PFSK-1 (cell line): ENCODE results near the gene STK35.

Experiments used
- FOXP2 ChIP-seq: optimal IDR thresholded peaks from 2 replicates; pipeline ENCODE3; 2011; ENCODE audit warnings: borderline replicate concordance, control low read depth, inconsistent platforms; ENCODE audit not compliant: insufficient read depth; ENCODE audit errors: extremely low read length, extremely low read depth
- POLR2AphosphoS5 ChIP-seq: IDR thresholded peaks from 2 replicates; pipeline ENCODE4 v1.6.1; 2012; ENCODE audit warnings: low read depth, mild to moderate bottlenecking, control low read depth, low read length, moderate library complexity
- SIN3A ChIP-seq: IDR thresholded peaks from 2 replicates; pipeline ENCODE4 v1.6.1; 2012; ENCODE audit warnings: mild to moderate bottlenecking, low read length, moderate library complexity, borderline replicate concordance; ENCODE audit not compliant: insufficient read depth
- TAF1 ChIP-seq: IDR thresholded peaks from 2 replicates; pipeline ENCODE4 v1.6.1; 2012; ENCODE audit warnings: low read length, control low read depth, borderline replicate concordance; ENCODE audit not compliant: insufficient read depth
- TF ChIP-seq, protein P1 (sequence below), 2 experiments: IDR thresholded peaks; 2 replicates each; pipeline versions ENCODE4 v1.6.1 to v1.8.0; 2011 to 2012; ENCODE audit warnings: low read depth in 2 of 2, low read length in 2 of 2, control low read depth in 1 of 2, inconsistent platforms in 1 of 2, mild to moderate bottlenecking in 1 of 2, moderate library complexity in 1 of 2; ENCODE audit not compliant: insufficient read depth in 1 of 2

The STK35 gene

DNA sequence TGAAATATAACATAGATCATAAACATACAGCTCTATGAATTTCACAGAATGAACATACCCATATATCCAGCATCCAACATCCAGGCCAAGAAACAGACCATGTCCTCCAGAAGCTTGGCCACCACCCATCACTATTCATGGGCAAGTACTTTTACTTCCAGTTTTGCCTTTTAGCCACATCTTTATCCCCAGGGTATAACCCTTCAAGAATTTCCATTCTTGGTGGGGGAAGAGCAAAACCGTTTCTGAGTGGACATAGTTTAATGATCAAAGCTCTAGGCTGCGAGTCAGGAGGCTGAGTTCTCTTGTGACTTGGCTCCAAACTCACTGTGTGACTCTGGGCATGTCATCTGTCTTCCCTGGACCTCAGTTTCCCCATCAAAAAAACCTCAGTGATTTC lies 78.3 kb downstream of the STK35 start:
- TF ChIP-seq, protein P1, sequence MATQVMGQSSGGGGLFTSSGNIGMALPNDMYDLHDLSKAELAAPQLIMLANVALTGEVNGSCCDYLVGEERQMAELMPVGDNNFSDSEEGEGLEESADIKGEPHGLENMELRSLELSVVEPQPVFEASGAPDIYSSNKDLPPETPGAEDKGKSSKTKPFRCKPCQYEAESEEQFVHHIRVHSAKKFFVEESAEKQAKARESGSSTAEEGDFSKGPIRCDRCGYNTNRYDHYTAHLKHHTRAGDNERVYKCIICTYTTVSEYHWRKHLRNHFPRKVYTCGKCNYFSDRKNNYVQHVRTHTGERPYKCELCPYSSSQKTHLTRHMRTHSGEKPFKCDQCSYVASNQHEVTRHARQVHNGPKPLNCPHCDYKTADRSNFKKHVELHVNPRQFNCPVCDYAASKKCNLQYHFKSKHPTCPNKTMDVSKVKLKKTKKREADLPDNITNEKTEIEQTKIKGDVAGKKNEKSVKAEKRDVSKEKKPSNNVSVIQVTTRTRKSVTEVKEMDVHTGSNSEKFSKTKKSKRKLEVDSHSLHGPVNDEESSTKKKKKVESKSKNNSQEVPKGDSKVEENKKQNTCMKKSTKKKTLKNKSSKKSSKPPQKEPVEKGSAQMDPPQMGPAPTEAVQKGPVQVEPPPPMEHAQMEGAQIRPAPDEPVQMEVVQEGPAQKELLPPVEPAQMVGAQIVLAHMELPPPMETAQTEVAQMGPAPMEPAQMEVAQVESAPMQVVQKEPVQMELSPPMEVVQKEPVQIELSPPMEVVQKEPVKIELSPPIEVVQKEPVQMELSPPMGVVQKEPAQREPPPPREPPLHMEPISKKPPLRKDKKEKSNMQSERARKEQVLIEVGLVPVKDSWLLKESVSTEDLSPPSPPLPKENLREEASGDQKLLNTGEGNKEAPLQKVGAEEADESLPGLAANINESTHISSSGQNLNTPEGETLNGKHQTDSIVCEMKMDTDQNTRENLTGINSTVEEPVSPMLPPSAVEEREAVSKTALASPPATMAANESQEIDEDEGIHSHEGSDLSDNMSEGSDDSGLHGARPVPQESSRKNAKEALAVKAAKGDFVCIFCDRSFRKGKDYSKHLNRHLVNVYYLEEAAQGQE (IDR thresholded peaks at IDR 0.05; ENCODE audit: insufficient read depth in 1 of 2, low read depth in 2 of 2, low read length in 2 of 2), result no peak
- no peak for TF ChIP-seq POLR2AphosphoS5

DNA sequence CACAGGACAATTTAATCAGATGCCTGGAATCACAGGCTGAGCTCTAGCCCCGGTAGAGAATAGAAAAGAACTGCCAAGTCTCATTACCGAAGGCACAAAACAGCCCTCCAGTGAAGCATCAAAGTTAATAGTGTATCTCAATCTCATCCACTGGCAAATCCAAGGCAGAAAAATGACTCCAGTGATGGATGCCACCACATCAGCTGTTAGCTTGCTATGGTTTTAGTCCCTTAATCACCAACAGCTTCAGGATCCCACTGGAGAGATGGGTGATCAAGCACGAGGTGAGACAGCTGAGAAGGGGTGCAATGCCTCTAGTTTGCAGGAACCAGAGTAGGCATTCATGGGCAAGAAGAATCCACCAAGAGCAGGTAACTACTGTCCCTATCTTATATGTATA lies 81.8 kb downstream of the STK35 start:
- no peak for TF ChIP-seq TAF1
- TF ChIP-seq FOXP2, result no peak
- no peak for TF ChIP-seq SIN3A
- TF ChIP-seq POLR2AphosphoS5, result no peak
- TF ChIP-seq, protein P1 (IDR thresholded peaks at IDR 0.05; ENCODE audit: insufficient read depth in 1 of 2, low read depth in 2 of 2, low read length in 2 of 2), result no peak

DNA sequence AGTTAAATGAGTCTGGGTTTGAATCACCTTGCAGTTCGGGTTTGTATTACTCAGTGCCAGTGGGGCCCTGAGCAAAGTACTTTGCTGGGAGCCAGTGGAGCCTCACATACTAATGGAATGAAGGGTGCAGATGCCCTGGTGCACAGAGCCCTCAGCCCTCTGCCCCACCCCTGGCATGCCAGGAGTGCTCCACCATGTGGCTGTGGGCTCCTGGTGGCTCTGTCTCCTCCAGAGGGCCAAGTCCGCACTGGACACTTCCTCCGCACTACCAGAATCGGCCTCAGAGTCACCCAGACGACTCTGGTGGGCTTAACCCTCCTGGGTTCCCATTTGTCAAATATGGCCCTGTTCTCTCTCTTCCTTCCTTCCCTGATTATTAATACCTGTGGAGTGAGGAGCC lies 94.0 kb downstream of the STK35 start:
- TF ChIP-seq, protein P1 (IDR thresholded peaks at IDR 0.05; ENCODE audit: insufficient read depth in 1 of 2, low read depth in 2 of 2, low read length in 2 of 2), result no peak
- no peak for TF ChIP-seq TAF1

DNA sequence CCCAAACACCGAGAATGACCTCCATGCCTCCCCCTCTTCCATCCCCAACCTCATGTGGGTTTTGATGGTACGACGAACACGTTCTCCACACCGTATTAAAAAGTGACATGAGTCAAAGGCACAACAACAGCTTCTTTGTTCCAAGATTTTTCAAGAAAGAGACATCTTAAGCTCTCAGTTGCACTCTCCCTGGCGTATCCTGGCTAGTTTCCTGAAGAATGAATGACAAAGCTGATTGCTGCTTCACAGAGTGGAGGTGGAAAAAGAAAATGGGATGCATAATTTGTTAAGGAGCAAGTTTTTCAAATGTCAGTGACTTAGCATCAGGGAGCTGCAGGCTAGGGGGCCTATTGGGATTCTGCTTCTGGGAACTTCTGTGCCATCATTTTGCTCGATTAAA lies 95.5 kb downstream of the STK35 start:
- TF ChIP-seq SIN3A, result no peak
- TF ChIP-seq, protein P1 (IDR thresholded peaks at IDR 0.05; ENCODE audit: insufficient read depth in 1 of 2, low read depth in 2 of 2, low read length in 2 of 2), result no peak
- no peak for TF ChIP-seq TAF1
- no peak for TF ChIP-seq FOXP2
- no peak for TF ChIP-seq POLR2AphosphoS5
